K562 treated with DMSO at 1 percent for 12 hours (cell line): ENCODE data around the gene DMRT2. TPM values are rescaled to one million over a fixed set of nuclear protein-coding genes. Genes with fewer than 3 reads are reported as not detected.

Experiments
- total RNA-seq: library from RNA; unstranded; fragments of 300-600 nt; gene quantifications from 2 replicates; pipeline ENCODE4 v1.2.3, GENCODE V29; 2022; ENCODE audit not compliant: insufficient read depth

The DMRT2 gene
- total RNA-seq: not detected in 2 replicates

DNA sequence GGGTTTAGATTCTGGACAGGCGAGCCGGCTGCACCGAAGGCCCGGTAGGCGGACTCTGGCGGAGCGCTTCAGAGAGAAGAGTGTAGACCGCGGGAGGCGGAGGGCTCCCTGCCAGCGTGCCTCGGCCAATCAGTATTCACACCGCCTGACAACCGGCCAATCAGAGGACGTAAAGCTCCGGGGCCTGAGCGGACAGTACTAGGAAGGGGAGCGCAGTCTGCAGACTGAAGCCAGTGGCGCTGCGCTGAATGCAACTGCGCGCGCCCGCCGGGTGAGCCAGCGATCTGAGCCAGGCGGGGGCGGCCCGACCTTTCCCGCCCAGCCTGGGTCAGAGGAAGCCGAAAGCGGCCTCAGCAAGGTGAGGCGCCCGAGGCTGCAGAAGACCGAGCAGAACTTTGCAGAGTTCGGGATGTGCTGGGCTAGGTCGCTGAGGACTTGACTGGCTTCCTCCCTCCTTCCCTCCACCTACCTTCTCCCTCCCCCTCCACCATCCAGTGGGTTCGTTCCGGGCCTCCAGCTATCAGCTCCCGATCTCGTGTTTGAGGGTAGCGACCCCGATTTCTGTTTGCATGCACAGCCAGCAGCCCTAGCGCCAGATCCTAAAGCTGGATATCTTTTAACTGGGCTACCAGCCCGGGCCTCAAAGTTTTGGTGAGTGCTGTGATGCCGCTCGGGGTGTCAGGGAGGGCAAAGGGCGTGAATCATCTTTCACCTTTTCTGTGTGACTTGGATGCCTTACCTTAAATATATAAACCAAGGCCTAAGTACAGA, at the start of gene DMRT2:
Gene DMRT2 (plus strand): TSS at position 233 of the 771 bp plus-strand sequence. CDS start 1,257 bp downstream, outside the sequence.

Other genes starting within 250 kb of the DMRT2 start
- not detected in 2 replicates for gene DMRT1, start 208.7 kb upstream of the DMRT2 start, total RNA-seq
- not detected in 2 replicates for gene DMRT3, start 73.7 kb upstream of the DMRT2 start, total RNA-seq